Amniotic epithelial cell (primary cell): ENCODE data around the gene TSPAN14.
"Not testable (repeated sequence)": the region's sequence is repeated elsewhere in the genome, so short reads cannot be mapped to it uniquely, and the experiment has no call there.

ENCODE experiments used
- DNase-seq: peaks from one replicate; pipeline ENCODE4 v3.0.0-alpha.2; 2010; ENCODE audit warnings: low read depth

The TSPAN14 gene

DNA sequence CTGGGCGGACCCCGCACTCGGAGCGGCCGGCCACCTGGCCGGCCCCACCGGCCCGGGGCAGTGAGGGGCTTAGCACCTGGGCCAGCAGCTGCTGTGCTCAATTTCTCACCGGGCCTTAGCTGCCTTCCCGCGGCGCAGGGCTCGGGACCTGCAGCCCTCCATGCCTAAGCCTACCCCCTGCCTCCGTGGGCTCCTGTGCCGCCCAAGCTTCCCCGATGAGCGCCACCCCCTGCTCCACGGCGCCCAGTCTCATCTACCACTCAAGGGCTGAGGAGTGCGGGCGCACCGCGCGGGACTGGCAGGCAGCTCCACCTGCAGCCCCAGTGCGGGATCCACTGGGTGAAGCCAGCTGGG is 89.2 kb downstream of the TSPAN14 start:
- not testable (repeated sequence) for DNase-seq

- no peak for DNase-seq
These were observed 90.3 kb downstream of the TSPAN14 start for GRCh38 chr10:80544316-80544953.

- no peak for DNase-seq
These were observed 91.3 kb downstream of the TSPAN14 start for GRCh38 chr10:80545258-80545881.

DNA sequence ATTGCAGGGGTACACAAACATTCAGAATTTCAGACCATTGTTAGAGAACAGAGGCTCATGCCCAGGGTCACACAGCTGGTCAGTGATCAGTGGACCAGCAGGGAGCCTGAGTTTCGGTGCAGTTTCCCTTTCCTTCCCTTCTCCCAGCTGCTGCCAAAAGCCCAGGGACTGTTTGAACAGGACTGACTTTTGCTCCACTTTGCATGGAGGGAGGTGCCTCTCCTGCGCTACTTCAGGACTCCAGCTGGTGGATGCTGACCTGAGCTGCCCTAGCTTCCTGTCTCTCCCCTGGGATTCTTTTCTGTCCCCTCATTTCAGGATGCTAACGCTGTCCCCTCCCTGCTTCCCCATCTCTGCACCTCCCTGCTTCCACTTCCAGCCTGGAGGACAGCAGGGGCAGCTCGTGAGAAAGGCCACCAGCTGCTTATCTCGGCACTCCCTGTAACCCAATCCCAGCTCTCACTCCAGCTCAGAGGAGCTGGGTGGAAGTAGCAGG is 98.1 kb downstream of the TSPAN14 start:
- DNase-seq: no peak

DNA sequence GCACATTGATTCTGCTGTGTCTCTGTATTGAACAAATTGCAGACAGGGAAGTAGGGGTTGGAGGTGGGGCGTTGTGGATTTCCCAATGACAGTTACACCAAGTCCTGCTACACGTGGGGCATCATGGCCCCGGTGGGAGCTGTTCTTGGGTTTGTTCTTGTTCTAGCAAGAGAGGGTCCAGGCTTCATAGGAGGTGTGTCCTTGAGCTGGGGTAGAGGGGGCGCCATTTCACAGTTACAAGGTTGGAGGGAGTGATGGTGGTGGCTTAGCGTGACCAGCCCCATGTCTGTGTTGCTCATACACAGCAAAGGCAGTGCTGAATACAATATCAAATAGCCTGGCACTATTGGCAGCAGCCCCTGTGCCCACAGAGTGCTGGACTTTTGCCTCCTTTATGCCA is 99.3 kb downstream of the TSPAN14 start:
- no peak for DNase-seq

- no peak for DNase-seq
These were observed 99.9 kb downstream of the TSPAN14 start for GRCh38 chr10:80554050-80554449.

- DNase-seq: no peak
These were observed 101.3 kb downstream of the TSPAN14 start for GRCh38 chr10:80555415-80555814.

GRCh38 chr10:80561950-80562349 is 107.8 kb downstream of the TSPAN14 start:
- DNase-seq: no peak

- DNase-seq: no peak
These were observed 113.2 kb downstream of the TSPAN14 start for GRCh38 chr10:80567292-80567691.

GRCh38 chr10:80569131-80569895 is 115.2 kb downstream of the TSPAN14 start:
- DNase-seq: no peak

DNA sequence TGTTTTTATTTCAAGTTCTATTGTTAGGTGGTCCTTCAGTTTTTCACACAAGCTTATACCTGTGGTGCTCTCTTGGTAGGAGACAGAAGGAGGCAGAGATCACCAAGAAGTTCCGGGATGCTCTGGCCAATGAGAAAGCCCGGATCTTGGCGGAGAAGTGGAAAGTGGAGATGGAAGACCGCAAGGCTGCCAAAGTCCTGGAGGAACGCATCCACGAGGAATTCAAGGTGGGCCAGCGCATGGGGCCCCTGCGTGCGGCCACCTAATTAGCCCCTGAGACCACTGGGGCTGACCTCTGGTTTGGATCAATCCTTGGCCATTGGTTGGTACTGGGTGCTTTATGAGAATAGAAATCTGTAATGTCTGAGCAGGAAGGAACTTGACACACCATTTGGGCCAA is 117.2 kb downstream of the TSPAN14 start:
- DNase-seq: no peak

- no peak for DNase-seq
These were observed 125.2 kb downstream of the TSPAN14 start for GRCh38 chr10:80579181-80579763.

GRCh38 chr10:80579849-80580637 is 125.9 kb downstream of the TSPAN14 start:
- no peak for DNase-seq

GRCh38 chr10:80580638-80581468 is 126.7 kb downstream of the TSPAN14 start:
- peak; percentile 35 for DNase-seq

GRCh38 chr10:80581469-80581835 is 127.3 kb downstream of the TSPAN14 start:
- no peak for DNase-seq

GRCh38 chr10:80582286-80582960 is 128.3 kb downstream of the TSPAN14 start:
- no peak for DNase-seq
